8988T (cell line): ENCODE results near the gene NMT1.

ENCODE experiments used
- DNase-seq: peaks from one replicate; pipeline ENCODE4 v3.0.0; 2011

NMT1 gene

DNA sequence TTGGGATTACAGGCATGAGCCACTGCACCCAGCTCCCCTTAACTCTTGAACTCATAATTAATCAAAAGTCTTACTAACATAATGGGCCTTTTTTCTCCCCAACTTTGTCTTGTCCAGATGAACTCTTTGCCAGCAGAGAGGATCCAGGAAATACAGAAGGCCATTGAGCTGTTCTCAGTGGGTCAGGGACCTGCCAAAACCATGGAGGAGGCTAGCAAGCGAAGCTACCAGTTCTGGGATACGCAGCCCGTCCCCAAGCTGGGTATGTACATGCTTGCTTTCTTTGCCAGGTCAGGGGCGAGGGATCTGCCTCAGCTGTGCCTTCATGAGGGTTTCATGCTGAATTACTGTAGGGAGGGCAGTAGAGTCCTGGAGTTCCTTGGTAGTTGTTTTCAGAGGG lies 25.3 kb downstream of the NMT1 start:
- DNase-seq, result no peak

DNA sequence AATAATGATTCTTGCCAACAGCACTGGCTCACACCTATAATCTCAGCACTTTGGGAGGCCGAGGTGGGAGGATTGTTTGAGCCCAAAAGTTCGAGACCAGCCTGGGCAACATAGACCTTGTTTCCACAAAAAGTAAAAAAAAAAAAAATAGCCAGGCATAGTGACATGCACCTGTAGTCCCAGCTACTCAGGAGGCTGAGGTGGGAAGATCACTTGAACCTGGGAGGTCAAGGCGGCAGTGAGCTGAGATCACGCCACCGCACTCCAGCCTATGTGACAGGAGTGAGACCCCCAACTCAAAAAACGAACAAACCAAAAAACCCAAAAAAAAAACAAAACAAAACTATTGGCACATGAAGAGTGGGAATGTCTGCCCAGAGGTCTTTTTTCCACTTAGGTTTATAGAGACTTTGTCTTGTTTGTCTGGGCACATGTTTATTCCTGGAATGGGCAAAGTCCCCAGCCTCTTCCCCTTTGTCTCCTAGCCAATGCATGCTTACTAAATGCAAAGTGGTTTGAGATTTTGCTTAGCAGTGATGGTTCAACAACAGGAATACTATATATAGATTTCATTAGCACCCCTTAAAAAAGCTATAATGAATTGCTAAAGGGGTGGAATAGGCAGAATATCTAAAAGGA lies 25.9 kb downstream of the NMT1 start:
- DNase-seq, result no peak

DNA sequence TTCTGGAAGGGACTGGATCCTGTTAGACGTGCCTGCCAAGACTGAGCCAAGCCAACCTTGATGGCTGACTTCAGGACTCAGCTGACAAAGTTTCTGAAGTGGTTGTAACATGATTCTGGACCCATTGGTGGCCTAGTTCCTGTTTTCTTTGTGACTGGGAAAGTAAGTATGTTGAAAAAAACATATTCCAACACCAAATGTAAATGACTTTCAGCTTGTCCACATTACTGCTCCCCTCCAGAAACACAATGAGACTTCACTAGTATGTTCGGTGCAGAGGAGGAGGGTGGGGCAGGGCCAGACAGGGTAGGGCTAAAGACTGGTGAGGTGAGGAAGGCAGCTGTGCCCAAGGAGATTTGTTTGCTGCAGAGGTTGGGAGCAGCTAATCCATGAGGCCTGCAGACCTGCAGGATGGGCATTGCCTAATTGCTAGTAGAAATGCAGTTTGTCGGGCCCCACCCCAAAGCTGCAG lies 26.4 kb downstream of the NMT1 start:
- DNase-seq, result no peak

DNA sequence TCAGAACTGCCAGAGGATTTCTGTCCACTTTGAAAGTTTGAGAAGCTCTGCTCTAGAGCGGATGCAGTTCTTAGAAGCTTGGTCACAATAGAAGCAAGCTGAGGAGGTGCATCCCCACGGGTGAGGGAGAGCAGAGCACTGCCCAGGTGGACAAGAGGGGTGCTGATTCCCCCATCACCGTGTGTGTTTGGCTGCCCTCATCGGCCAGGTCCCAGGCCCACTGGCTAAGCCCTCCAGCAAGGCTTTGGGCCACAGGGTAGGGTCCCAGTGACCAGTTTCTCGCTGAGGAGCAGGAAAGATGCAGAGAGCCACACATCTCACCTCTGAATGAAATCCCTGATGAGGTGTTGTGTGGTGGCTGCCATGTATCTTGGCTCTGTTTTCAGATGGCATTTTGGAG lies 26.9 kb downstream of the NMT1 start:
- DNase-seq, result no peak

DNA sequence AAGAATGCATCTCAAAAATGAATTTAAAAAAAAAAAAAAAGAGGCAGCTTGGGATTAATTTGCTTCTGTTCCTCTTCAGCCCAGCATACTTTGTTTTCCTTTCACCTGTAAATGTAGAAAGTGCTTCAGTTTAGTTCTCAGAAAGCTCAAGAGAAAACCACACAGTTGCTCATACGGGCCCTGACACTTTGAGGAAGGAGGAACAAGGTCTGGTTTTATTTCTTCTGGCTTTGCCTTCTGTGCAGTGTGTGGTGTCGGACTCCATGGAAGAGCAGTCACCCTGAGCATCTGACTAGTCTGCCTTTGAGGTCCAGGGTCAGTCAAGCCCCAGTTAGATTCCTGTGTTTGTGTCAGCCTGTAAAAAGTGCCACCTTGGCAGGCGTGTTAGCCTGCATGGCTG lies 27.6 kb downstream of the NMT1 start:
- DNase-seq, result no peak

DNA sequence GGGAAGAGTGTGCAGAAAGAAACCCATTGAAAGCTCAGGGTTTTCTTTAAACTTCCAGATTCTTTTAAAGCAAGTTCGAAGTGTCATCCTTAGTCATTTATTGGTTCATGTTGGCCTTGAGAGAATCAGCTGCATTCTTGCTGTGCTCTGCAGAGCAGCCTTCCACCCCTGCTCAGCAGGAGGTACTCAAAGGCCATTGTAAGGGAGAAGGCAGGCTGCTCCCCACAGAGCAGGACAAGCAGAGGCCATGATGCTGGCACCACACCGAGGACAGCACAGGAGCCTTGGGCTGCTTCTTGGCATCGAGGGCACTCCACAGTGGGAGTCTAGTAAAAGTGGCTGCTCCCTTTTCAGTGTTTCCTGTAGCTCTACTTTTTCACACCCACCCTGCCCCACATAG lies 29.6 kb downstream of the NMT1 start:
- no peak for DNase-seq

DNA sequence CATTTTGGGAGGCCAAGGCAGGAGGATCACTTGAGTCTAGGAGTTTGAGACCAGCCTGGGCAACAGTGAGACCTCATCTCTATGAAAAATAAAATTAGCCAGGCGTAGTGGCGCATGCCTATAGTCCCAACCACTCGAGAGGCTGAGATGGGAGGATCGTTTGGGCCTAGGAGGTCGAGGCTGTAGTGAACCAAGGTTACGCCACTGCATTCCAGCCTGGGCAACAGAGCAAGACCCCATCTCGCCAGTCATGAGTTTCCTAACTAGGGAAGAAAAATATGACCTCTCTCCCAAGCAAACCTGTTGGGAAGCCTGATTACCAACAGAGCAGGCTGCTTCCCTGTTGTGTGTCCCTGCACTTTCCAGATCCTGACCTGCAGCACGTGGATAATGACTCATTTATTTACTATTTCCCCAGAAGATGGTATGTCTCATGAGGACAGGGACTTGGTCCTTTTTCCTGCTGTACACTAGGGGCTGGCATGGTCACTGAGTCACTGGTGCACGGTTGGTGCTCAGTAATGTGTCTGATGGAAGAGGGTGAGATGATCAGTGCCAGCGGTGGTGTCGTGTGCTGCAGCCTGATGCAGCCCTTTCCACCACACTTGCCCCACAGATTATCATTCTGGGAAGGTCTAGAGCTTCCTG lies 30.8 kb downstream of the NMT1 start:
- no peak for DNase-seq

DNA sequence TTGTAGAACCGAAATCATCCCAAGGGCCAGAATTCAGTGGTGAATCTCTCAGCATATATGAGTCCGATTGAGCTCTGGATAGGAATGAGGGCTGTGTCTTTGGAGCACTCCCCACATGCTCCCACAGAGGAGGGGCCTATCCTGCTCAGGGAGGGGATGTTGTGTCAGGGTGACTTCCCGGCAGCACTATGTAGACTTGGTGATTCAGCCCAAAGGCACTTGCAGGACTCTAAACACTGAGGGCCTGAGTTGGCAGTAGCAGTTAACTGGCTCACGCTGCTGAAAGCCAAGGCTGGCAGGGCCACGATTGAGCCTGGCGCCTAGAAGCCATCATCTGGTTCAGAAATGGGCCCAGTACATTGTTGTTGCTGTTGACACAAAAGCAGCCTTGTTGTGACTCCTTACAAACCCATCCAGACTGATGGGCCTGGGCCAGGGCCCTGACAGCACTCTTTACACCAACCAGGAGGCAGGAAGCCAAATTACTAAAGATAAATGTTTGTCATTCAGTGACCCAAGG lies 31.9 kb downstream of the NMT1 start:
- peak; percentile 81 for DNase-seq

DNA sequence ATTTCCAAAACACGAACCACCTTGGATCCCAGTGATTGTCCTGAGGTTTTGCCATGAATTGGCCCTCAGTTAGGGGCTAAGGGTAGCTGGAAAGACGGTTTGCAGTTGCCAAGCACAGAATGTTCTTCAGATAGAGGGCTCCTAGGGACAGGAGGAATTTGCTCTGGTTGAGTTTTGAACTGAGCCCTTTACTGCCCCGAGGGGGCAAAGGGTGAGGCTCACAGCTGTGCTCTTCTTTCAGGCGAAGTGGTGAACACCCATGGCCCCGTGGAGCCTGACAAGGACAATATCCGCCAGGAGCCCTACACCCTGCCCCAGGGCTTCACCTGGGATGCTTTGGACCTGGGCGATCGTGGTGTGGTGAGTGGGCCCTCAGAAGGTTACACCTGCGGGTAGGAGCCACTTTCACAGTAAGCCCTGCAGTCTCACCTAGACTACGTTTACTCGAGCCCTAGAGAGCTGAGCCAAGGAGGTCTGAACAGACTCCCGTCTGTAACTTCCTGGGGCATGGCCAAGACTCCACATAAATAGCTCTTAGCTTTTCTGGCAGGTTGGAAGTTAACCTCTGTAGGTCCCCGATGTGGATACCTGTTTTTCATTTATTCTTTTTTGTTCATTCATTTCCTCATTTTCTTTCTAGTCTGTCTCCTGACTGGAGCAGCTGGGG lies 32.5 kb downstream of the NMT1 start:
- DNase-seq, result no peak

DNA sequence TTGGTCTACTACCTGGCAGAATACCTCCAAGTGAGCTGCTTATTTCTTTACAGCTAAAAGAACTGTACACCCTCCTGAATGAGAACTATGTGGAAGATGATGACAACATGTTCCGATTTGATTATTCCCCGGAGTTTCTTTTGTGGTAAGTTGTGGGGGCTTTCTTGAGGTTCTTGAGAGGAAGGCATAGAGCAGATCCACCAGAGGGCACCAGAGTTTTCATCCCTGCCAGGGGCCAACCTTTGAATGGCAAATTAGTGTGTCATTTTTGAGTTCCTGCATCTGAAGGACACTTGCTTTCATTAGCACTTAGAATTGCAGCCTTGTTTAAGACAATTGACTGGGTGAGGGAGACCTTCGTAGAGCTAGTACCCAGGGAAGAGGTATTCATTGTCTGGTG lies 35.0 kb downstream of the NMT1 start:
- DNase-seq, result no peak

DNA sequence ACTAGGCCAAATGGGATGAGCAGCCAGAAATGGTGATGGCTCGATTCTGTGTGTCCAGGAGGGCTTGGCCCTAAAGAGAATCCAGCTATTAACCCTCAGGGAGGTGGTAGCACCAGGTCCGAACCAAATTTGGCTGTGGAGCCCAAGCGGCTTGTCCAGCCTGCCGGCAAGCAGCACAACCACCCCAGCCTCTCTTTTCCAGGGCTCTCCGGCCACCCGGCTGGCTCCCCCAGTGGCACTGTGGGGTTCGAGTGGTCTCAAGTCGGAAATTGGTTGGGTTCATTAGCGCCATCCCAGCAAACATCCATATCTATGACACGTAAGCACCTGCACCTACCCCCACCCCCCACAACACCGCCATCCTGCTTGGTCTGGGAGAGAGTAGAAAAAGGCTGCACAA lies 35.8 kb downstream of the NMT1 start:
- DNase-seq, result no peak

DNA sequence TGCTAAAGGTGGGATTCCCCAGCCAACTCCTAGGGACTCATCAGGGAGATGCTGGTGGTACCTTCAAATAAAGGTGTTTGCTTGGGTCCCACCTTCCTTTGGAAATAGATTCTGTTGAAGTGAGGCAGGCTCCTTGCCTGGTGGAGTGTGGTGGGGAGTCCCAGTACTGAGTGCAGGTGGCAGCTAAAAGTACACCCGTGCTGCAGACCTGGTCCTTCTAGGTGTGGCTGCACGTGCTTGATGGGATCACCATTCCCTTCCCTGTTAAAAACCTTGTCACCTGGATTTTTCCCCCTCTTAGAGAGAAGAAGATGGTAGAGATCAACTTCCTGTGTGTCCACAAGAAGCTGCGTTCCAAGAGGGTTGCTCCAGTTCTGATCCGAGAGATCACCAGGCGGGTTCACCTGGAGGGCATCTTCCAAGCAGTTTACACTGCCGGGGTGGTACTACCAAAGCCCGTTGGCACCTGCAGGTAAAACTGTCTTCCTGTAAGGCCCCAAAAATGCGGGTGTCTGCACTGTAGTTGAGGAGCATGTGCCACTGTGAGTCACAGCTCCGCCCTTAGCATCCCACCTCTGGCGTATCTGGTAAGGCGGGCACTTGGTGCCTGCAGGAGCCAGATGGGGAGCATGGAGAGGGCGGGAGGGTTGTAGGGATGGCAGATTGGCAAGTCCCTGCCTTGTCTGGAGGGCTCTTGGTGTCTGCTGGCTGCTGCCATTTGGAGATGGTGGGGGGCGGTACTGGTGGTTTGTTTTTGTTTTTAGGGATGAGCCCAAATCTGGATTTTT lies 37.2 kb downstream of the NMT1 start:
- no peak for DNase-seq

DNA sequence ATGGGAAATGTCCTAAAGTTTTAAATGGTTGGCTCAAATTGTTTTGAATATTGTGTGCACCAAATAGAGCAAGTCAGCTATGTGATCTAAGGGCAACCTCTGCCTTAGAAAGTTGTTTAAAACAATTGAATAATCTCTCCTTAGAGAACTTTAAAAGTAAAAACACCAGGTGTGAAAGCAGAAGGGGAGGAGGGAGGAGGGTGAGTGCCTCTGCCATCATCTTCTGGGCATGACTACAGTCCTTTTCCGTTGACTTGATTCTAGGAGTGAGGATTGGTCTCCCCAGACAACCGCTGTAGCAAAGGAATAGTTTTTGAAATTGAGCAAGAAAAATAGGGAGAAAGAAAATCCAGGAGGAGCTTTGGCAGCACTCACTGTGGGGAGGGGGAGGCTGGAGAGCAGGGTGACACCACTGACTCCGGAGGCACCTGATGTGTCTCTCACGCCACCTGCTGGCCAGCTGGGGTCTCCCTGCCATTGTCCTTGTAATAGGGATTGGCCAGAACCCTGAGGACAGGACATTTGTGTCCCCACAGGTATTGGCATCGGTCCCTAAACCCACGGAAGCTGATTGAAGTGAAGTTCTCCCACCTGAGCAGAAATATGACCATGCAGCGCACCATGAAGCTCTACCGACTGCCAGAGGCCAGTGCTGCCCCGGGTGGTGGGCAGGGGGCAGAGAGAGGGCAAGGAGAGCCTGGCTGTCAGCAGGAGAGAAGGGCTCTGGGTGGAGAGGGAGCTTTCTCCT lies 37.9 kb downstream of the NMT1 start:
- peak; percentile 85 for DNase-seq

DNA sequence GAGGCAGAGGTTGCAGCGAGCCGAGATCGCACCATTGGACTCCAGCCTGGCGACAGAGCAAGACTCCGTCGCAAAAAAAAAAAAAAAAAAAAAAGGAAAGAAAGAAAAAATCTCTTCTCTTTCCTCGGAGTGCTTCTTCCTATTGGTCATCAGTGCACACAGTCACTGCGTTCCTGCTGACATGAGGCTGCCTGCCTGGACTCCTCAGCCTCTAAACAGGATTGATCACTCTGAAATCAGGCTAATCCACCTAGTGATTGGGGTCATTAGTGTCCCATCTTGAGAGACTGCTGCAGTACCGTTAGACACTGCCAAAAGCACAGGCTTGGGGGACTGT lies 40.4 kb downstream of the NMT1 start:
- no peak for DNase-seq

DNA sequence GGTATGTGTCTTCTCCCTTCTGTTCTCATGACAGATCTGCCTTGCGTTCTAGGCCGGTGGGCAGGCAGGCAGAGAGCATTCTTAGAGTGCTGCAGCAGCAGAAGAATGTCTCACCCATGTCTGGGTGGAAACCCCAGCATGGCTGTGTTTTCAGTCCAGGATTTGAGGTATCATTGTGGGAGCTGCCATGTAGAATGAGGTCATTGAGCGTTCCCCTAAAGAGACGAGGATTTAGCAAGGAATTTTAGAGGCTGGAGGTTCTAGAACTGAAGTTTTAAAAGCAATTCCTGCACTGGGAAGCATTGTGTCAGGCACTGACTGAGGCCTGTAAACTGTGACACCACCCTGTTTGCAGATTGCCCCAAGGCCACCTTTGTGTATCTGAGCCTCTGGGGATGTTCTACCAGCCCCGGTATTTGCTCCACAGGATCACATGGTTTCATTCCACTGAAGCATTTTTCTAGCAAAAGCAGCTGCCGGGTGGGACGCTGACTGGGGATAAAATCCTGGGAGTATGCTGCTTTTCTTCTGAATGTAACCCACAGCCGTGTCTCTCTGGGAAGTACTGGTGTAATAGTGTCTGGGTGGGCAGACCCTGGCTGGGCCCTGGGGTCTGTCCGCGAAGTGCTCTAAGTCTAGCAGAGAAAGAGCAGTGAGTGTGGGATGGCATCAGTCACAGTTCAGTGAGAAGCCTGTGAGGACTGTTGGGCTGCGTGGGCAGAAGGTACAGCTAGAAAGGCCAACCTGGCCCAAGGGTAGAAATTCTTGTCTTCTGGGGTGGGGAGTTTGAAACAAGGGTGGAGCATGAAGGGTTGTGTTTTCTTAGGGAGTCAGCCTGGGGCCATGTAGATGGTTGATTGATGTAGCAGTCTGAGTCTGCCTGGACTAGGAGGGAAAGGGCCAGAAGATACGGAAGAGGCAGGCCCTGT lies 41.0 kb downstream of the NMT1 start:
- no peak for DNase-seq

DNA sequence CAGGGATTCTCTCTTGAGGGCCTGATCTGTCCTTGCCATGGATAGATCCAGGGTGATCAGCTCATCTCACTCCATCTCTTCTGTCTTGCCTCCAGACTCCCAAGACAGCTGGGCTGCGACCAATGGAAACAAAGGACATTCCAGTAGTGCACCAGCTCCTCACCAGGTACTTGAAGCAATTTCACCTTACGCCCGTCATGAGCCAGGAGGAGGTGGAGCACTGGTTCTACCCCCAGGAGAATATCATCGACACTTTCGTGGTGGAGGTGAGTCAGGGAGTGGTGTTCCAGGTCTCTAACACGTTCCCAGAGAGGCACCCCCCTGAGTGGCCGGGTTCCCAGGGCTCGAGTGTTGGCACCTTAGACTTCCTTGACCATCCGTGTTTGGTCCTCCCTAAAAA lies 41.7 kb downstream of the NMT1 start:
- no peak for DNase-seq

DNA sequence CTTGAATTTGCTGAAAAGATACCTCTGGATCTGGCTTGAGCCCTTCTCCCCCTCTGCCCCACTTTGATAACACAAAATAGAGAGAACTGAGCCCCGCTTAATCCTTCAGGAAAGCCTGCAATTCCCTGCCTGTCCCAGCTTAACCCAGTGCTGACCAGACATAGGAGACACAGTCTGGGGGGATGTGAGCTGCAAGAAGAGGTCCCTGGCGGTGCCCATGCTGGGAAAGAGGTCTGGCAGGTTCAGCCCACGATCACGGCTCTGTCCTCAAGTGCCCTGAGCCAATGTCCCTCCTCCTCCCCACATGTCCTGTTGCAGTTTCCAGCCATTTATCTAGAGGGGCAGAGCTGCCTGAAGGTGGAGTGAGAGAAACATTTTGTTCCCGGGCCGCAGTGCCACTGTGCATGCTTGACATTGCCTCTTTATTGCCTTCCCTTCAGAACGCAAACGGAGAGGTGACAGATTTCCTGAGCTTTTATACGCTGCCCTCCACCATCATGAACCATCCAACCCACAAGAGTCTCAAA lies 42.2 kb downstream of the NMT1 start:
- DNase-seq, result no peak

DNA sequence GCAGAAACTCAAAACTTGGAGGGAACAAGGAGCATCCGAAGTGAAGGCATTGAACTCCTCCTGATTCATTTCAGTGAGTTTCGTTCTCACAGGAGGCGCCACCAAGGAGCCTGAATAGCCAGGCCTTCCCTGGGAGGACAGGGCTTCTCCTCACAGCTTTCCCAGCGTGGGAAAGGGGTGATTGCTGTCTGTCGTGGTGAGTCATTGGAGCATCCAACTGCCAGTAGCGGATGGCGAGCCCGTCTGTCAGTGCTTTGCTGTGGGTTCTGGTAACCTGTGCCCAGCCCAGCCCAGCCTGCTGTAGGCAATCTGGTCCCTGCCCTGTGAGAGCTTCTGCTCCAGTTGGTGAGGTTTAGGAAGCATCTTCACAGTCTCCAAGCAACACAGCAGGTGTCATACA lies 42.9 kb downstream of the NMT1 start:
- DNase-seq, result no peak

DNA sequence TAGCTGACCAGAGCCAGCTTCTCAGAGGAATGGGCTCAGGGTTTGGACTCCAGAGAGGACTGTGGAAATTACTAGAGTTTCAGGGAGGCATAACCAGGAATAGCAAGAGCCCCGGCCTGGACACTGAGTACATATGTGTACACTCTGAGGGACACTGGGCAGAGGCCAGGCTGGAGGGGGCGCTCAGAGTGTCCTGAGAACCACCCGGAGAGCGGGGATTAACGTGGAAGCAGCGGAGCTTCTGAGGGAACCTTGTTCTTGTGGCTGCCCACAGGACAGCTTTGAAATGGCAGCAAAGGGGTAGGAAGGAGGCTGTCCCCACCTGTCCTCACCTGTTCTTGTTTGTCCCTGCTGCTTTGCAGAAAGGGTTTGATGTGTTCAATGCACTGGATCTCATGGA lies 43.4 kb downstream of the NMT1 start:
- no peak for DNase-seq

DNA sequence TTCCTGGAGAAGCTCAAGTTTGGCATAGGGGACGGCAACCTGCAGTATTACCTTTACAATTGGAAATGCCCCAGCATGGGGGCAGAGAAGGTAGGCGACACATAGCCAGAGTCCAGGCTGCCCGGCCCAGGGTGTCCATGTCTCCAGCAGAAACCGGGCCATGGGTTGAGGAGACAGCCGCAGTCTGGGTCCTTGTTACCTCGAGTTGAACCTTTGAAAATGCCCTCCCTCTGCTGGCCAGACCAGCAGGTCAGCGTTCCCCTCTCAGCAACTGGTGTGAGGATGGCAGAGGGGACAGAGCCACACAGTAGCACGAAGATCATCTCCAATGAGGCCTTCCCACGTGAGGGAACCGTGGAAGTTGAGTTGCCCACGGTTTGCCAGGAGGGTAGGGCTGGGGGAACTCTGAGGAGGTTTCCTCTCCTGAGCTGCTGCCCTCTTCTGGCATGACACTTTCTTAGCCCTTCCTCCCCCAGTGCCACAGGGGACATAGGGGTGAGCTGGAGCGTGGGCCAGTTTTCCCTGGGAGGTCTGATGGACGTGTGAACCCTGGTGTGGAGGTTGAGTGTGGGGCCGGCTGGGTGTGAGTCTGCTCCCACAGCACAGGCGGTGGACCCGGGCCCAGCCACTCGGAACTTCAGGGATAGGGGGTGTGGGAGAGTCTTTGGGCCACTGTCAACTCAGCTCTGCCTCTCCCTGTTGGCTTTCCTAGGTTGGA lies 43.9 kb downstream of the NMT1 start:
- no peak for DNase-seq

DNA sequence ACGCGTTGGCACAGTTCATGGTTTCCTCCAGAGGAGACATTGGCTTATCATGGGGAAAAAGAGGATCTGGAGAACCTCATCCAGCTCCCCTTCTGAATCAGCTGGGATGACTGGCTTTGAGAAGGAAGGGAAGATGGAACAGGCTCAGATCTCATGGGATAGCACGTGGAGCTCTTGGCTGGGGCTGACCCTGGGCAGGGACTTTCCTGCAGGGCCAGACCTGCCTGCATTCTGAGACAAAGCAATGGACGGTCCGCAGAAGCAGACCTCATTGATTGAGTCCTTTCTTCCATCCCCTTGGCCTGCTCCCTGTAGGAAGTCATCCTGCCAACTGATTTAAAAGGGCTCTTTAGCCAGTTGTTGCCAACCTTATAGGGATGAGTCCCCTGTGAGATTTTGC lies 45.0 kb downstream of the NMT1 start:
- no peak for DNase-seq
